Spinal cord (tissue), 10 donors: ENCODE results near the gene GINM1. TPM values are rescaled to one million over a fixed set of nuclear protein-coding genes. Genes with fewer than 3 reads are reported as not detected.

Source experiments
- DNase-seq, 6 donors: peaks; one replicate each; pipeline versions ENCODE4 v3.0.0 to v3.0.0-alpha.2; 2013 to 2015; ENCODE audit warnings: low spot score in 6 of 6, low read depth in 4 of 6
- H3K27ac ChIP-seq: one replicate; pipeline ENCODE4 v1.5.1; 2013; ENCODE audit warnings: low read depth, low read length, control low read depth
- H3K27me3 ChIP-seq: one replicate; pipeline ENCODE4 v1.6.1; 2013; ENCODE audit warnings: low read length; ENCODE audit not compliant: control insufficient read depth, insufficient read depth
- H3K36me3 ChIP-seq: one replicate; pipeline ENCODE4 v1.6.1; 2013; ENCODE audit warnings: low read length; ENCODE audit not compliant: control insufficient read depth, insufficient read depth
- H3K4me1 ChIP-seq: one replicate; pipeline ENCODE4 v1.6.1; 2013; ENCODE audit warnings: low read length; ENCODE audit not compliant: control insufficient read depth, insufficient read depth
- H3K4me3 ChIP-seq: one replicate; pipeline ENCODE4 v1.5.1; 2013; ENCODE audit warnings: low read depth, low read length, control low read depth
- H3K9me3 ChIP-seq: one replicate; pipeline ENCODE4 v1.6.1; 2013; ENCODE audit warnings: low read length; ENCODE audit not compliant: control insufficient read depth, insufficient read depth
- WGBS: methylation state at CpG from one replicate; pipeline ENCODE4 v1.1.5; 2013; ENCODE audit warnings: missing lambda C conversion rate; ENCODE audit not compliant: insufficient coverage; 5-methylcytosine and 5-hydroxymethylcytosine counted together
- polyA plus RNA-seq, 2 donors: library from polyadenylated mRNA; unstranded; fragments of 120-200 nt; gene quantifications; one replicate each; pipeline ENCODE4 v1.2.1, GENCODE V29; 2013; ENCODE audit not compliant: insufficient read length in 2 of 2
- total RNA-seq, 2 donors: library from RNA; depleted of rRNA in 1 of 2; stranded (reverse); fragments of 120-200 nt in 1 of 2; fragments of >200 nt in 1 of 2; gene quantifications; one replicate each; pipeline versions ENCODE4 v1.2.3 to v1.2.4, GENCODE V29; 2013 to 2014
- donor health status: healthy.

Gene GINM1
- total and polyA plus RNA-seq, 4 donors, result 42.4 to 64.6 (median 56.9) TPM

DNA sequence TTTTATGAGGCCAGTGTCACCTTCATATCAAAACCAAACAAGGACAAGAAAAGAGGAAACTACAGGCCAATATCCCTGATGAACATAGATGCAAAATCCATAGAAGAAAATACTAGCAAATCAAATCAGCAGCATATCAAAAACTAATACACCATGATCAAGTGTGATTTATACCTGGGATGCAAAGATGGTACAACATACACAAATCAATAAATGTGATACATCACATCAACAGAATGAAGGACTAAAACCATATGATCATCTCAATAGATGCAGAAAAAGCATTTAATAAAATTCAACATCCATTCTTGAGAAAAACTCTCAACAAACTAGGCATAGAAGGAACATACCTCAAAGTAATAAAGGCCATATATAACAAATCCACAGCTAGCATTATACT is 8.1 kb upstream of the GINM1 start:
- no peak for DNase-seq
- peaks cover 6% of the 10 kb centered on the region for H3K27me3 ChIP-seq
- H3K4me3 ChIP-seq, result no peak overlapping the region
- no peaks in the 10 kb centered on the region for H3K9me3 ChIP-seq
- no peaks in the 10 kb centered on the region for H3K4me1 ChIP-seq
- H3K27ac ChIP-seq, result no peak overlapping the region
- no peaks in the 10 kb centered on the region for H3K36me3 ChIP-seq

DNA sequence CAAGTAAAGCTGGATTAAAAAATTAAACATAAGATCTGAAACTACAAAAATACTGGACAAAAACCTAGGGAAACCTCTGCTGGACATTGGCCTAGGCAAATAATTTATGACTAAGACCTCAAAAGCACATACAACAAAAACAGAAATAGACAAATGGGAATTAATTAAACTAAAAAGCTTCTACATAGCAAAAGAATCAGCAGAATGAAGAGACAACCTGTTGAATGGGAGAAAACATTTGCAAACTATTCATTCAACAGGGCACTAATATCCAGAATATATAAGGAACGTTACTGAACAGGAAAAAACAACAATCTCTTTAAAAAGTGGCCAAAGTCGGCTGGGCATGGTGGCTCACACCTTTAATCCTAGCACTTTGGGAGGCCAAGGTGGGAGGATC is 6.8 kb upstream of the GINM1 start:
- Histone ChIP-seq H3K27ac (no peak overlapping the region), H3K36me3 (no peaks in the 10 kb centered on the region), H3K9me3 (no peaks in the 10 kb centered on the region), H3K4me1 (no peaks in the 10 kb centered on the region), H3K27me3 (peaks cover 6% of the 10 kb centered on the region), H3K4me3 (no peak overlapping the region)
- 100% methylated on average over 1 of the region's 2 CpGs for WGBS
- no peak for DNase-seq

- no peak for DNase-seq
- no peak overlapping the region for H3K4me3 ChIP-seq
- H3K9me3 ChIP-seq, result no peaks in the 10 kb centered on the region
- no peak overlapping the region for H3K27ac ChIP-seq
- H3K4me1 ChIP-seq, result peaks cover 4% of the 10 kb centered on the region
- no peaks in the 10 kb centered on the region for H3K36me3 ChIP-seq
- peaks cover 2% of the 10 kb centered on the region for H3K27me3 ChIP-seq
- no CpG with 5 or more reads among the region's 3 CpGs for WGBS
Observed at GRCh38 chr6:149560736-149561135, 5.4 kb upstream of the GINM1 start.

GRCh38 chr6:149563203-149563927 is 2.8 kb upstream of the GINM1 start:
- Histone ChIP-seq H3K27ac (no peak overlapping the region), H3K4me1 (peaks cover 16% of the 10 kb centered on the region), H3K36me3 (peaks cover 3% of the 10 kb centered on the region), H3K4me3 (no peak overlapping the region), H3K27me3 (no peaks in the 10 kb centered on the region), H3K9me3 (no peaks in the 10 kb centered on the region)
- DNase-seq, result no peak
- 89% methylated on average over 3 of the region's 5 CpGs for WGBS

DNA sequence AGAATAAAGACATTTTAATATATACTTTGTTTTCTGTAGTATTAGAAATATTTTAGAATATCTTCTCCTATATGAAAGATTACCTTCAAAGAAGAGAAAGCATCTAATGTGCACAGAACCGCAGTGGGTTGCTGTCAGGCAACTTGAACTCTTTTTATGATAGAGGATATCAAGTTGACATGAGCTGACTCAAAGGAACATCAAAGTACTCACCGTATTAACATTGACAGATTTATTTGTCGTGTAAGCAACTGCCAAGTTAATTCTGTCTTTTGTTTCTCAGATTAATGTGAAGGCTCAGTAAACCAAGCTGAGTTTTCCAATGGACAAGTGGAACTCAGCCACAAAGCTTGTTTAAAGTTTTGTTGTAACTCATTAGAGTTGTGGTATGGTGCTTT is 2.2 kb upstream of the GINM1 start:
- Histone ChIP-seq H3K4me1 (peaks cover 16% of the 10 kb centered on the region), H3K36me3 (peaks cover 3% of the 10 kb centered on the region), H3K27ac (no peak overlapping the region), H3K4me3 (no peak overlapping the region), H3K27me3 (no peaks in the 10 kb centered on the region), H3K9me3 (no peaks in the 10 kb centered on the region)
- no peak for DNase-seq
- WGBS, result 60% methylated on average over 1 of the region's 3 CpGs

GRCh38 chr6:149566410-149567193 is 427 bp downstream of the GINM1 start:
- Histone ChIP-seq H3K4me1 (peaks cover 16% of the 10 kb centered on the region), H3K4me3 (peak overlapping the region; percentile 81), H3K36me3 (peaks cover 3% of the 10 kb centered on the region), H3K27ac (peak overlapping the region; percentile 78), H3K27me3 (no peaks in the 10 kb centered on the region), H3K9me3 (no peaks in the 10 kb centered on the region)
- under 1% methylated on average over 81 of the region's 81 CpGs for WGBS
- peak in 4 of 6 donors; percentile 5 to 68 (median 26) for DNase-seq

GRCh38 chr6:149567194-149567586 is 1.0 kb downstream of the GINM1 start:
- 44% methylated on average over 6 of the region's 12 CpGs for whole genome bisulfite sequencing
- DNase-seq, result no peak
- H3K9me3 ChIP-seq, result no peaks in the 10 kb centered on the region
- H3K36me3 ChIP-seq, result peaks cover 3% of the 10 kb centered on the region
- H3K4me1 ChIP-seq, result peaks cover 16% of the 10 kb centered on the region
- peak overlapping the region; percentile 81 for H3K4me3 ChIP-seq
- H3K27me3 ChIP-seq, result no peaks in the 10 kb centered on the region
- H3K27ac ChIP-seq, result peak overlapping the region; percentile 78

DNA sequence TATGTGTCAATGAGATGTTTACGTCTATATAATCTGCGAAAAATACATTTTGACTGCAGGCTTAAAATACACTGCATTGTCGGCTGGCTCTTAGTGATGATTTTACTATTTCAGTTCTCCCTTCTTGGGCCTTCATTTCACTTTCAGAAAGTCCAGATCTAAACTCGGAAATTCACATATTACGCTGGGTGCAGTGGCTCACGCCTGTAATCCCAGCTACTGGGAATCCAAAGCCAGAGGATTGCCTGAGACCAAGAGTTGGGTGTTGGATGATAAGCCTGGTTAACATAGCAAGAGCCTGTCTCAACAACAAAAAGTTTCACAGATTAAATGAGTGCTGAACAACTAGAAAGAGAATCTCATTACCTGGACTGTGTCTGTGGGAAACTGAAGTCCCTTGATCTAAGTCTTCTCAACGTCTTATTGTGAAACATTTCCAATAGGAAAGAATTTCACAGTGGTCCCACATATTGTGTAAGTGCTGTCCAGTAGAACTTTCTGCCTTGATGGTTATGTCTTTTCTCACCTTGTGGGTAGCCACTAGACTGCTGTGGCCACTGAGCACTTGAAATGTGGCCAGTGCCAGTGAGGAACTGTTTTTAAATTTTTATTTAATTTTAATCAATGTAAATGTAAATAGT is 1.9 kb downstream of the GINM1 start:
- Histone ChIP-seq H3K4me3 (no peak overlapping the region), H3K4me1 (peaks cover 16% of the 10 kb centered on the region), H3K9me3 (no peaks in the 10 kb centered on the region), H3K27ac (no peak overlapping the region), H3K27me3 (no peaks in the 10 kb centered on the region), H3K36me3 (peaks cover 5% of the 10 kb centered on the region)
- 80% methylated on average over 1 of the region's 7 CpGs for WGBS
- no peak for DNase-seq

GRCh38 chr6:149580880-149581279 is 14.7 kb downstream of the GINM1 start:
- Histone ChIP-seq H3K27me3 (no peaks in the 10 kb centered on the region), H3K27ac (no peak overlapping the region), H3K36me3 (peaks cover 25% of the 10 kb centered on the region), H3K9me3 (no peaks in the 10 kb centered on the region), H3K4me1 (no peaks in the 10 kb centered on the region), H3K4me3 (no peak overlapping the region)
- no peak for DNase-seq
- 100% methylated on average over 2 of the region's 5 CpGs for WGBS
